HCT116 (cell line): ENCODE measurements around the gene RSPH4A. TPM values are rescaled to one million over a fixed set of nuclear protein-coding genes. Genes with fewer than 3 reads are reported as not detected.

ENCODE experiments used
- ATAC-seq: fragments of 200-7000 bp; cut with Tn5 transposase; 2 replicates; pipeline ENCODE4 v1.9.1; 2020; ENCODE audit warnings: mild to moderate bottlenecking, moderate library complexity
- BruUV-seq: library from RNA; stranded (reverse); fragments of 400-500 nt; replicated peaks from 2 replicates; lab custom pipeline; 2021; lab: Mats Ljungman, UMichigan
- CTCF ChIA-PET: fragments of 300-600 bp; sonication (Branson Sonifier 250); formaldehyde crosslinking; loops from one replicate; lab custom pipeline; 2021; ENCODE audit warnings: antibody characterized with exemption; lab: Charles Lee
- POLR2A ChIA-PET: fragments of 300-600, 350-600 bp; sonication (Branson Sonifier 250); formaldehyde crosslinking; loops from one replicate; lab custom pipeline; 2021; ENCODE audit warnings: antibody characterized with exemption; lab: Charles Lee
- RAD21 ChIA-PET, 2 experiments: fragments of 300-600 bp; sonication (Branson Sonifier 250); formaldehyde crosslinking; loops; one replicate each; lab custom pipeline; 2023; ENCODE audit warnings: low total read pairs in 2 of 2; ENCODE audit not compliant: uncharacterized antibody in 2 of 2, unreplicated experiment in 2 of 2, low non-redundant PET in 1 of 2; lab: Charles Lee
- DNase-seq: peaks from one replicate; pipeline ENCODE4 v3.0.0-alpha.2; 2010; ENCODE audit warnings: low read depth, low spot score
- H2AFZ ChIP-seq: fragments of 200-600 bp; shearing (Covaris generic), sonication (generic); 2 replicates; pipeline ENCODE4 v1.6.1; 2017; ENCODE audit warnings: low read depth, mixed run types, mixed read lengths, antibody characterized with exemption, low read length; ENCODE audit not compliant: poor library complexity, severe bottlenecking
- H3K27ac ChIP-seq: 2 replicates; pipeline ENCODE4 v1.5.1; 2012; ENCODE audit warnings: low read depth, low read length
- H3K27me3 ChIP-seq: fragments of 200-600 bp; sonication (generic); 2 replicates; pipeline ENCODE4 v1.6.1; 2016; ENCODE audit warnings: mixed run types, low read length, mixed read lengths; ENCODE audit not compliant: insufficient read depth
- H3K36me3 ChIP-seq, 2 experiments: fragments of 200-500 bp in 1 of 2; fragments of 200-600 bp in 1 of 2; sonication (Bioruptor generic) in 1 of 2; sonication (generic) in 1 of 2; 2 replicates each; pipeline versions ENCODE4 v1.5.1 to v1.6.1; 2014 to 2016; ENCODE audit warnings: low read length in 2 of 2, inconsistent platforms in 1 of 2, mixed read lengths in 1 of 2, mixed run types in 1 of 2; ENCODE audit not compliant: insufficient read depth in 2 of 2, control insufficient read depth in 1 of 2
- H3K4me1 ChIP-seq, 2 experiments: fragments of 200-600 bp in 1 of 2; sonication (generic) in 1 of 2; 2 replicates each; pipeline versions ENCODE4 v1.5.1 to v1.6.1; 2012 to 2017; ENCODE audit warnings: low read length in 2 of 2, inconsistent platforms in 1 of 2, mild to moderate bottlenecking in 1 of 2, mixed read lengths in 1 of 2, mixed run types in 1 of 2, moderate library complexity in 1 of 2; ENCODE audit not compliant: insufficient read depth in 2 of 2, control insufficient read depth in 1 of 2
- H3K4me2 ChIP-seq: fragments of 200-600 bp; sonication (generic); 2 replicates; pipeline ENCODE4 v1.6.1; 2017; ENCODE audit warnings: mixed run types, low read length, mixed read lengths
- H3K4me3 ChIP-seq, 2 experiments: fragments of 200-600 bp in 1 of 2; sonication (generic) in 1 of 2; replicated peaks in 1 of 2; 2 replicates each; pipeline ENCODE4 v1.5.1; 2011 to 2016; ENCODE audit warnings: low read length in 2 of 2, control low read depth in 1 of 2, low read depth in 1 of 2, mild to moderate bottlenecking in 1 of 2, mixed read lengths in 1 of 2, mixed run types in 1 of 2
- H3K79me2 ChIP-seq: fragments of 200-600 bp; sonication (generic); 2 replicates; pipeline ENCODE4 v1.6.1; 2017; ENCODE audit warnings: mild to moderate bottlenecking, mixed run types, low read length, moderate library complexity, mixed read lengths; ENCODE audit not compliant: insufficient read depth
- H3K9ac ChIP-seq: fragments of 200-600 bp; sonication (generic); 2 replicates; pipeline ENCODE4 v1.6.1; 2016; ENCODE audit warnings: low read length, mixed read lengths
- H3K9me2 ChIP-seq: fragments of 200-600 bp; sonication (generic), shearing (Covaris generic); 2 replicates; pipeline ENCODE4 v1.6.1; 2017; ENCODE audit warnings: mixed run types, mild to moderate bottlenecking, moderate library complexity; ENCODE audit not compliant: insufficient read depth
- H3K9me3 ChIP-seq, 2 experiments: fragments of 200-500 bp in 1 of 2; fragments of 200-600 bp in 1 of 2; sonication (Bioruptor generic) in 1 of 2; sonication (generic) in 1 of 2; 2 replicates each; pipeline ENCODE4 v1.6.1; 2014 to 2017; ENCODE audit warnings: low read length in 2 of 2, mixed read lengths in 2 of 2, inconsistent platforms in 1 of 2, low read depth in 1 of 2, mild to moderate bottlenecking in 1 of 2, mixed run types in 1 of 2, moderate library complexity in 1 of 2; ENCODE audit not compliant: control insufficient read depth in 1 of 2, insufficient read depth in 1 of 2
- H4K20me1 ChIP-seq: fragments of 200-600 bp; sonication (generic), shearing (Covaris generic); 2 replicates; pipeline ENCODE4 v1.6.1; 2017; ENCODE audit warnings: mixed run types, mild to moderate bottlenecking, moderate library complexity; ENCODE audit not compliant: insufficient read depth
- CBX3 ChIP-seq: IDR thresholded peaks from 2 replicates; pipeline ENCODE4 v1.6.1; 2012; ENCODE audit warnings: low read depth
- CTCF ChIP-seq, 3 experiments: fragments of 200-600 bp in 1 of 3; sonication (generic) in 1 of 3; IDR thresholded peaks in 2 of 3; conservative IDR thresholded peaks in 1 of 3; 2 replicates each; pipeline ENCODE4 v1.5.1; 2012 to 2017; ENCODE audit warnings: low read depth in 2 of 3, low read length in 2 of 3, antibody characterized with exemption in 1 of 3, borderline replicate concordance in 1 of 3, control low read depth in 1 of 3, mild to moderate bottlenecking in 1 of 3, mixed read lengths in 1 of 3, mixed run types in 1 of 3, moderate library complexity in 1 of 3; ENCODE audit not compliant: insufficient read depth in 1 of 3
- EGR1 ChIP-seq: IDR thresholded peaks from 2 replicates; pipeline ENCODE4 v1.6.1; 2012; ENCODE audit warnings: low read depth
- ELF1 ChIP-seq: IDR thresholded peaks from 2 replicates; pipeline ENCODE4 v1.6.1; 2012; ENCODE audit warnings: low read depth, borderline replicate concordance
- EZH2 ChIP-seq: fragments of 200-600 bp; sonication (generic); IDR thresholded peaks from 2 replicates; pipeline ENCODE4 v1.6.1; 2017; ENCODE audit warnings: antibody characterized with exemption, mixed run types
- EZH2phosphoT487 ChIP-seq: fragments of 200-600 bp; IDR thresholded peaks from 2 replicates; pipeline ENCODE4 v1.6.1; 2018; ENCODE audit warnings: antibody characterized with exemption, borderline replicate concordance
- FOSL1 ChIP-seq: IDR thresholded peaks from 2 replicates; pipeline ENCODE4 v1.6.1; 2012; ENCODE audit warnings: low read depth
- JUND ChIP-seq: IDR thresholded peaks from 2 replicates; pipeline ENCODE4 v1.6.1; 2012
- POLR2A ChIP-seq: IDR thresholded peaks from 2 replicates; pipeline ENCODE4 v1.7.0; 2011; ENCODE audit warnings: borderline replicate concordance; ENCODE audit not compliant: insufficient read depth, insufficient read length; ENCODE audit errors: extremely low read depth
- POLR2AphosphoS5 ChIP-seq: IDR thresholded peaks from 2 replicates; pipeline ENCODE4 v1.6.1; 2011; ENCODE audit warnings: mild to moderate bottlenecking, low read depth, low read length, moderate library complexity
- RAD21 ChIP-seq: IDR thresholded peaks from 2 replicates; pipeline ENCODE4 v1.6.1; 2012; ENCODE audit warnings: low read depth, mild to moderate bottlenecking
- SP1 ChIP-seq: IDR thresholded peaks from 2 replicates; pipeline ENCODE4 v1.6.1; 2012; ENCODE audit warnings: low read depth
- SRF ChIP-seq: IDR thresholded peaks from 2 replicates; pipeline ENCODE4 v1.6.1; 2012; ENCODE audit warnings: low read depth
- TCF7L2 ChIP-seq: IDR thresholded peaks from 2 replicates; pipeline ENCODE4 v1.7.0; 2011; ENCODE audit warnings: borderline replicate concordance, inconsistent platforms; ENCODE audit not compliant: insufficient read depth, insufficient read length; ENCODE audit errors: extremely low read depth
- ZFX ChIP-seq: fragments of 450-650 bp; IDR thresholded peaks from 2 replicates; pipeline ENCODE4 v1.6.1; 2017
- ZNF274 ChIP-seq: fragments of 200-500 bp; sonication (Bioruptor generic); IDR thresholded peaks from 2 replicates; pipeline ENCODE4 v1.6.1; 2014; ENCODE audit warnings: mild to moderate bottlenecking, low read depth, low read length, inconsistent platforms
- intact Hi-C: fragments of 100-400 bp; cut with micrococcal nuclease; formaldehyde crosslinking; loops from 2 replicates; pipeline ENCODE4 v1.10.0; 2022
- total RNA-seq: library from RNA; stranded (reverse); gene quantifications from one replicate; pipeline ENCODE4 v1.2.1, GENCODE V29; 2021; ENCODE audit not compliant: unreplicated experiment
- TF ChIP-seq, protein P1 (sequence below): IDR thresholded peaks from 2 replicates; pipeline ENCODE4 v1.6.1; 2011; ENCODE audit warnings: mild to moderate bottlenecking, low read length, moderate library complexity; ENCODE audit not compliant: insufficient replicate concordance; ENCODE audit errors: extremely low read depth

Gene RSPH4A
- total RNA-seq, 1 experiment from 2014 or later, result 0.27 TPM

DNA sequence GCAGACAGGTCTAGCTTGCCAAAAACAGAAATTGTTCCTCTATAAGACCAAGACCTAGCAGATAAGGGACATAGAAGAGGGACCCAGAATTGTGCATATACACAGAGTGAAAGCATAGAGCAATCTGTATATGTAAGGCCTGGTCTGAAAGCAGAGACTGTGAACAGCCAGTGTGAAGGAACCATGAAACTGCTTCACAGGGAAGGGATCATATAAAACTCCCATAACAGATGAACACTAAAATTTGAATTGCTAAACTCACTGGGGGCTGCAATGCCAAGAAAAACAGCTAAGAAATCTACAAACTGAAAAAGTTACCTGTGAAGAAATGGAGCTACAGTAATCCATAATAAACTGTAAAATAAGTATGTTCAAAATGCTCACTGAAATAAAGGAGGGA is 45.3 kb downstream of the RSPH4A start:
- H4K20me1 ChIP-seq, result no peaks in the 10 kb centered on the region
- no peak overlapping the region for H3K4me2 ChIP-seq
- ChIA-PET POLR2A (interaction anchor here (1.3 kb wide), 1 partner anchor 11 kb away, joined by 4 read pairs; no protein-coding TSS in a partner anchor), CTCF (no interaction called here), RAD21 (no interaction called here)
- no peak for TF ChIP-seq SRF
- TF ChIP-seq EZH2phosphoT487, result no peak
- no peak for TF ChIP-seq ZFX
- no peak for TF ChIP-seq SP1
- no peak for TF ChIP-seq TCF7L2
- TF ChIP-seq, protein P1, sequence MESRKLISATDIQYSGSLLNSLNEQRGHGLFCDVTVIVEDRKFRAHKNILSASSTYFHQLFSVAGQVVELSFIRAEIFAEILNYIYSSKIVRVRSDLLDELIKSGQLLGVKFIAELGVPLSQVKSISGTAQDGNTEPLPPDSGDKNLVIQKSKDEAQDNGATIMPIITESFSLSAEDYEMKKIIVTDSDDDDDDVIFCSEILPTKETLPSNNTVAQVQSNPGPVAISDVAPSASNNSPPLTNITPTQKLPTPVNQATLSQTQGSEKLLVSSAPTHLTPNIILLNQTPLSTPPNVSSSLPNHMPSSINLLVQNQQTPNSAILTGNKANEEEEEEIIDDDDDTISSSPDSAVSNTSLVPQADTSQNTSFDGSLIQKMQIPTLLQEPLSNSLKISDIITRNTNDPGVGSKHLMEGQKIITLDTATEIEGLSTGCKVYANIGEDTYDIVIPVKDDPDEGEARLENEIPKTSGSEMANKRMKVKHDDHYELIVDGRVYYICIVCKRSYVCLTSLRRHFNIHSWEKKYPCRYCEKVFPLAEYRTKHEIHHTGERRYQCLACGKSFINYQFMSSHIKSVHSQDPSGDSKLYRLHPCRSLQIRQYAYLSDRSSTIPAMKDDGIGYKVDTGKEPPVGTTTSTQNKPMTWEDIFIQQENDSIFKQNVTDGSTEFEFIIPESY, result no peak
- TF ChIP-seq CBX3, result no peak
- DNase-seq, result no peak
- ATAC-seq, result no peak
- no peaks in the 10 kb centered on the region for H3K4me1 ChIP-seq
- peaks cover 4 to 10% of the 10 kb centered on the region in 2 experiments; a peak in 2 of 4 replicates for H3K36me3 ChIP-seq
- no peaks in the 10 kb centered on the region for H3K9me3 ChIP-seq
- H3K27me3 ChIP-seq, result no peaks in the 10 kb centered on the region
- BruUV-seq, result no TSS peak
- intact Hi-C loops, result no loop called here
- no peak overlapping the region for H3K27ac ChIP-seq
- H3K79me2 ChIP-seq, result peaks cover 82% of the 10 kb centered on the region
- H3K9me2 ChIP-seq, result no peaks in the 10 kb centered on the region
- H3K4me3 ChIP-seq, result no peak overlapping the region
- H3K9ac ChIP-seq, result no peak overlapping the region
- no peak overlapping the region for H2AFZ ChIP-seq

DNA sequence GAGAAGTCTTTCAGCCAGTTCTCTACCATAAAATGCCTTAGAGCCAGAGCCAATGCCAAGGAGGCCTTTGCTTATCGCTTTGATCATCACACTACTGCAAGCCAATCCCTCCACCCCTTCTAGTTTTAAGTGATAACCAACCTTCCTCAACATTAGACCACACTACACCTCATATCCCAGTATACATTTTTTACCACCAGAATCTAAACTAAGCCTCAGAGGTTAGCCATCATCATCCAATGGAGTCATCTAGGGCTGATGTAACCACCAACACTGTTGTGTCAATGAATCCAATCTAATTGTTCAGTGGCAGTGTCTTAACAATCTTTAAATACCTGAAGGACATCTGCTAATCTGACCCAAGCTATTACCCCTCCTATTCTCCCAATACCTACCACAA is 45.9 kb downstream of the RSPH4A start:
- no peak for DNase-seq
- Histone ChIP-seq H3K27me3 (no peaks in the 10 kb centered on the region), H3K9me3 (no peaks in the 10 kb centered on the region), H3K4me1 (no peaks in the 10 kb centered on the region), H3K9me2 (no peaks in the 10 kb centered on the region), H4K20me1 (no peaks in the 10 kb centered on the region), H3K79me2 (peaks cover 88% of the 10 kb centered on the region), H3K27ac (no peak overlapping the region), H3K4me3 (no peak overlapping the region), H2AFZ (no peak overlapping the region), H3K9ac (no peak overlapping the region), H3K4me2 (no peak overlapping the region), H3K36me3 (peaks cover 2 to 4% of the 10 kb centered on the region in 2 experiments; a peak in 2 of 4 replicates)
- POLR2A ChIA-PET, result no interaction called here
- BruUV-seq, result no TSS peak
- CTCF ChIA-PET, result no interaction called here
- intact Hi-C loops, result no loop called here
- no peak for ATAC-seq
- RAD21 ChIA-PET, result no interaction called here
- no peak for TF ChIP-seq ELF1
- TF ChIP-seq RAD21, result no peak
- TF ChIP-seq JUND, result no peak
- no peak for TF ChIP-seq CTCF (IDR thresholded peaks at IDR 0.05 in 2 of 3, conservative IDR thresholded peaks at IDR 0.05 in 1 of 3; ENCODE audit: borderline replicate concordance in 1 of 3, insufficient read depth in 1 of 3, low read depth in 2 of 3, low read length in 2 of 3)
- no peak for TF ChIP-seq CBX3
- TF ChIP-seq FOSL1, result no peak
- no peak for TF ChIP-seq EGR1
- no peak for TF ChIP-seq EZH2phosphoT487
- TF ChIP-seq POLR2AphosphoS5, result no peak
- TF ChIP-seq TCF7L2, result no peak
- no peak for TF ChIP-seq POLR2A
- no peak for TF ChIP-seq SRF
- TF ChIP-seq EZH2, result no peak
- no peak for TF ChIP-seq SP1
- no peak for TF ChIP-seq ZNF274
